GM20000 (cell line): ENCODE data around the gene ARHGEF3.
"Not testable (repeated sequence)": the region's sequence is repeated elsewhere in the genome, so short reads cannot be mapped to it uniquely, and the experiment has no call there.

ENCODE experiments used
- DNase-seq: peaks from one replicate; pipeline ENCODE4 v3.0.0; 2012; ENCODE audit warnings: low spot score
- TF ChIP-seq, protein P1 (sequence below): IDR thresholded peaks from 2 replicates; pipeline ENCODE4 v1.5.1; 2012; ENCODE audit warnings: mild to moderate bottlenecking, control low read depth; ENCODE audit errors: extremely low read depth, missing control alignments

ARHGEF3 gene

DNA sequence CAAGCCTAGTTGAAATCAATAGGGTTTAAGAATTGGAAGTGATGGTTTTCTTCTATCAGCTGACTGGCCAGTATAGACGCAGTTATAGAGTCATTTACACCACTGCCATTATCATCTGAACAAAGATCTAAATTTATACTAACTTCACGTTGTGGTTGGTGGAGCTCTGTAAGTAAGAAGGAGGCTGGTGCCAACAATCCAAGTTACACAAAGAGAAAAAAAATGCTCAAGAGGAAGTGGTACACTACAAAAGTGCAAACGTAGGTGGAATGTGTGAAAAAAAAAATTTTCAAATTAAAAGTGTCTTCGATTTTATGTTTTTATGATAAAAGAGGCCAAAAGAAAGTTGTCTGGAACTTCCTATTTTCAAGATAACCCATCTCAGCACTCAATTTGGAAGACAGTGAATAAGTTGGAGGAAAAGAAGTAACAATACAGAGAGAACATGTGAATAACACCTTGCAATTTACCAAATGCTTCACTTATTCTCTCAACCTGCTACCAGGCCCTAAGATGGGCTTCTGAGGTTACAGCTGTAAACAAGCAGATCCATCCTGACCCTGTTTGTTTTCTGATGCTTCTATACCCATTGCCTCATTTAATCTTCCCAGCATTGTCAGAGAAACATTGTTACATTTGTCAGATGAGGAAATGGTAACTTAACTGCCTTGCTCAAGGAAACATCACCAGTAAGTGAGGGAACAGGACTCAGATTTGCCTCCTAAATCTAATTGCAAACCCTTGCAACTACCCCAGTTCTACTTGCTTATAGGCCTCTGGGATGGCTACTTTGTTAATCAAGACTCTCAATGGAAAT lies 106.7 kb downstream of the ARHGEF3 start:
- DNase-seq: no peak
- TF ChIP-seq, protein P1, sequence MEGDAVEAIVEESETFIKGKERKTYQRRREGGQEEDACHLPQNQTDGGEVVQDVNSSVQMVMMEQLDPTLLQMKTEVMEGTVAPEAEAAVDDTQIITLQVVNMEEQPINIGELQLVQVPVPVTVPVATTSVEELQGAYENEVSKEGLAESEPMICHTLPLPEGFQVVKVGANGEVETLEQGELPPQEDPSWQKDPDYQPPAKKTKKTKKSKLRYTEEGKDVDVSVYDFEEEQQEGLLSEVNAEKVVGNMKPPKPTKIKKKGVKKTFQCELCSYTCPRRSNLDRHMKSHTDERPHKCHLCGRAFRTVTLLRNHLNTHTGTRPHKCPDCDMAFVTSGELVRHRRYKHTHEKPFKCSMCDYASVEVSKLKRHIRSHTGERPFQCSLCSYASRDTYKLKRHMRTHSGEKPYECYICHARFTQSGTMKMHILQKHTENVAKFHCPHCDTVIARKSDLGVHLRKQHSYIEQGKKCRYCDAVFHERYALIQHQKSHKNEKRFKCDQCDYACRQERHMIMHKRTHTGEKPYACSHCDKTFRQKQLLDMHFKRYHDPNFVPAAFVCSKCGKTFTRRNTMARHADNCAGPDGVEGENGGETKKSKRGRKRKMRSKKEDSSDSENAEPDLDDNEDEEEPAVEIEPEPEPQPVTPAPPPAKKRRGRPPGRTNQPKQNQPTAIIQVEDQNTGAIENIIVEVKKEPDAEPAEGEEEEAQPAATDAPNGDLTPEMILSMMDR: no peak

DNA sequence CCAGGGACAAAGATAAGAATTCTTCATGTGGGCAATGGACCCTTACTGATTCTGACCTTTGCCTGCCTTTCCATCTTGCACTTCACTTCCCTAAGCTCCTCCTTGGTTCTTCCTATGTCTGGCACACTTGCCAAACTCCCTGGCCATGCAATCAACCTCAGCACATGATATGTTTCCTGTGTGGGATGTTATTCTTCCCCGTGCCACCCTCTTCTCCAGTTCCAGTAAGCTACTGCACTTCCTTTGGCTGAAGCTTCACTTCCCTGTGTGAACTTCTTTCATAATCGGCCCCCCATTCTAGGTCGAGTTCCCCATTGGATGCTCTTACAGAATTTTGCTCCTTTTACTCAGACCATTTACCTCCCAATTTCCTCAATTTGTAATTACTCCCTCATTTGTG lies 108.0 kb downstream of the ARHGEF3 start:
- TF ChIP-seq, protein P1: no peak
- DNase-seq: no peak

DNA sequence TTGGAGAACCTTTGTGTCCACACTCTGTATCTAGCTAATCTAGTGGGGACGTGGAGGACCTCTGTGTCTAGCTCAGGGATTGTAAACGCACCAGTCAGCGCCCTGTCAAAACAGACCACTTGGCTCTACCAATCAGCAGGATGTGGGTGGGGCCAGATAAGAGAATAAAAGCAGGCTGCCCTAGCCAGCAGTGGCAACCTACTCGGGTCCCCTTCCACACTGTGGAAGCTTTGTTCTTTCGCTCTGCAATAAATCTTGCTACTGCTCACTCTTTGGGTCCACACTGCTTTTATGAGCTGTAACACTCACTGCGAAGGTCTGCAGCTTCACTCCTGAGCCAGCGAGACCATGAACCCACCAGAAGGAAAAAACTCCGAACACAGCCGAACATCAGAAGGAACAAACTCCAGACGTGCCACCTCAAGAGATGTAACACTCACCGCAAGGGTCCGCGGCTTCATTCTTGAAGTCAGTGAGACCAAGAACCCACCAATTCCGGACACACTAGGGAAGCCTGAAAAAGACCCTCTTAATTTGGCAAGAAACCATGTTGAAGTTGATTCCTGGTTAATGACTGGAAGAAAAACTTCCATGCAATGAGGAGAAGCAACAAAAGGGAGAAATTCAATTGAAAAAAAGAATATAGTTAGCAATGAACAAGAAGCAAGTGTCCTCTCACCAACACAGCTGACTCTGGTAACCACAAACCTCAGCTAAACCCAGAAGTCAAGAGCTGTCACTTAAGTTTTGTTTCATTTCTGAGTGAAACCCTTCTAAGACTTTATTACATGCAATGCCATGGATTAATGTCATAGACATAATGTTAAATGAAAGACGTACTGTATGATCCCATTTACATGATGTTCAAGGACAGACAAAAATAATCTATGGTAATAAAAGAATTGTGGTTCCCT lies 109.0 kb downstream of the ARHGEF3 start:
- peak; percentile 76 for DNase-seq

DNA sequence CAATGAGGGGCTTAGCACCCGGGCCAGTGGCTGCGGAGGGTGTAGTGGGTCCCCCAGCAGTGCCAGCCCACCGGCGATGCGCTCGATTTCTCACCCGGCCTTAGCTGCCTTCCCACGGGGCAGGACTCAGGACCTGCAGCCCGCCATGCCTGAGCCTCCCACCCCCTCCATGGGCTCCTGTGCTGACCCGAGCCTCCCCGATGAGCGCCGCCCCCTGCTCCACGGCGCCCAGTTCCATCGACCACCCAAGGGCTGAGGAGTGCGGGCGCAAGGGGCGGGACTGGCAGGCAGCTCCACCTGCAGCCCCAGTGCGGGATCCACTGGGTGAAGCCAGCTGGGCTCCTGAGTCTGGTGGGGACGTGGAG lies 109.8 kb downstream of the ARHGEF3 start:
- not testable (repeated sequence) for DNase-seq

DNA sequence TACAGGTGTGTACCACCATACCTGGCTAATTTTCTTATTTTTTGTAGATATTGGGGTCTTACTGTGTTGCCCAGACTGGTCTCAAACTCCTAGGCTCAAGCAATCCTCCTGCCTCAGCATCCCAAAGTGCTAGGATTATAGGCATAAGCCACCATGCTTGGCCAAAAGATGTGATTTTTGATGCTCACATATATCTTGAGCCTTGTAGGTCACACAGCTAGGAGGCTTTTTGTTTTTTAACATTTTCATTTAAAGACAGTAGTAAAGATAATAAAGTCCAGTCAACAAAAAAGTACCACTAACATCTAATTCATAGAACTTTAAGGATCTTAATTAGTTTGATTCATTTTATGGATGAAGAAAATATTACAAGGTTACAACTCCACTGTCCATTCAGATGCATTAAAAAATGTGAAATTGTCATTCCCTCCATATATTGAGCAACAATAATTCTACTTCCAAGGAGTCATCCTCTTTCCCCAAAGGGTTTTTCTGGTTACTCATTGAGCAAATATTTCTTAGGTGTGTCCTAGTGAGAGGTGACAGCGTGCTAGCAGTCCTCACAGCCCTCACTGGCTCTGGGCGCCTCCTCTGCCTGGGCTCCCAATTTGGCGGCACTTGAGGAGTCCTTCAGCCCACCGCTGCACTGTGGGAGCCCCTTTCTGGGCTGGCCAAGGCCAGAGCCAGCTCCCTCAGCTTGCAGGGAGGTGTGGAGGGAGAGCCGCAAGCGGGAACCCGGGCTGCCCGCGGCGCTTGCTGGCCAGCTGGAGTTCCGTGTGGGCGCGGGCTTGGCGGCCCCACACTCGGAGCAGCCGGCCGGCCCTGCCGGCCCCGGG lies 110.4 kb downstream of the ARHGEF3 start:
- no peak for DNase-seq
- TF ChIP-seq, protein P1: no peak

DNA sequence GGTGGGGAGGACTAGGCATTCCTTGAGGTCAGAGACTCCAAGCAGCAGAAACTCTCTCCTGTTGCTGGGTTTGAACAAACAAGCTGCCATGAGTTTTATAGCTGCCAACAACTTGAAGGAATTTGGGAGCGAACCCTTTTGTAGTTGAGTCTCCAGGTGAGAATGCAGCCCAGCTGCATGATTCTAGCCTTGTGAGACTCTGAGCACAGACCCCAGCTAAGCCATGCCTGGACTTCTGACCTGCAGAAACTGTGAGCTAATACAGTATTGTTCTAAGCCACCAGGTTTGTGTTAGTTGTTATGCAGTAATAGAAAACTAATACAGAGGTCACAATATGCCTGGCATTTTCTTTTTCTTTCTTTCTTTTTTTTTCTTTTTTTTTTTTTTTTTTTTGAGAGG lies 112.4 kb downstream of the ARHGEF3 start:
- TF ChIP-seq, protein P1: no peak
- no peak for DNase-seq

DNA sequence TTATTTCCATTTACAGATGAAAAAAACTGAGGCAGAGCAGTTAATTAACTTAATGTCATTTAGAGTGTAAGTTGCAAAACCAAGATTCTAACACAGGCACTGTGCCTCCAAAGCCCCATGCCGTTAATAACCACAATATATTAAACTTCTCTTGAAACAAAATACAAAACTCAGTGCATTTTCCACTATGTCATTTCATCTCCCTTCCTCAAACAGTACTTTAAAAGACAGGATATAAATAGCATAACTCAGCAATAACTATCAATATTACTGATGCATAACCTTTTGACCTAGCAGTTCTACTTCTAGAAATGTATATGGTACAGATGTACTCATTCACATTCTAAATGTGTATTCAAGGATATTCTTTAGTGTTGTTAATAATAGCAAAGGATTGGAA lies 113.6 kb downstream of the ARHGEF3 start:
- DNase-seq: peak; percentile 66
- TF ChIP-seq, protein P1: no peak

DNA sequence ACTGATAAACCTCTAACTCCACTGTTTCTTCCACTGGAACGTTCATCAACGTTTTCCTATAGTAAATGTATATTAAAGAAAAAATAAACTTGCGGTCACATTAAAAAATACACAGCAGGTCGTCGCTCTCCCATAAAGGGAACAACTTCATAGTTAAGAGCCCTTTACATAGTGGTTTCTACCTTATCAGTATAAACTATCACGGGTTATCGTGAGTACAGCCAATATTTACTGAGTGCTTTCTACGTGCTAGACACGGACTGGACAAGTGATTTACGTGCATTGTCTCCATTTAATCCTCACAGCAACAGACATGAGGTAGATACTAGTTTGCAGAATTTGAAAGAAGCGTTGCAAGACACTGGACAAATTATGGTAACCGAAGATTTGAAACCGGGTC lies 117.7 kb downstream of the ARHGEF3 start:
- TF ChIP-seq, protein P1: no peak
- no peak for DNase-seq
